NOMO-1 treated with DMSO at 0.1 percent for 48 hours (cell line): ENCODE data around the gene MRPL21.
A peak's percentile ranks its signal among the peaks of the same experiment; 100 is the strongest.
"Not testable (repeated sequence)": the region's sequence is repeated elsewhere in the genome, so short reads cannot be mapped to it uniquely, and the experiment has no call there.

Experiments
- DNase-seq: peaks from one replicate; lab custom pipeline; 2025; ENCODE audit not compliant: unreplicated experiment; lab: John Stamatoyannopoulos, UW

MRPL21 gene

DNA sequence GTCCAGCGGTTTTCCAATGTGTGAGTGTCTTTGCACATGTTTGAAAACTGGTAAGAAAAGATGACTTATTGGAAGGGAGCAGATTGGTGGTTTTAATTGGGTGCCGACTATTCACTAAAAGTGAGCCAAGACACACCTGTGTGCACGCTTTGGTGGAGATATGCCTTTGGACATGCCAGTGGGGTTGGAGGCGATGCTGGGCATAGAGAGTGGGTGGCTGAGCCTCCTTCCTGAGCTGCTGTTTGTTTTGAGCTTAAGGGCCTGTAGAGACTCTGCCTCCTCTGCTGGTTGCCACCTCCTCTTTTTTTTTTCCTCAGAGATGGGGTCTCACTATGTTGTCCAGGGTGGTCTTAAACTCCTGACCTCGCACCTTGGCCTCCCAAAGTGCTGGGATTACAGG is 9.6 kb upstream of the MRPL21 start:
- no peak for DNase-seq

GRCh38 chr11:68912254-68912653 is 8.6 kb upstream of the MRPL21 start:
- DNase-seq, result no peak

- DNase-seq, result no peak
These were observed 8.1 kb upstream of the MRPL21 start for GRCh38 chr11:68911731-68912130.

DNA sequence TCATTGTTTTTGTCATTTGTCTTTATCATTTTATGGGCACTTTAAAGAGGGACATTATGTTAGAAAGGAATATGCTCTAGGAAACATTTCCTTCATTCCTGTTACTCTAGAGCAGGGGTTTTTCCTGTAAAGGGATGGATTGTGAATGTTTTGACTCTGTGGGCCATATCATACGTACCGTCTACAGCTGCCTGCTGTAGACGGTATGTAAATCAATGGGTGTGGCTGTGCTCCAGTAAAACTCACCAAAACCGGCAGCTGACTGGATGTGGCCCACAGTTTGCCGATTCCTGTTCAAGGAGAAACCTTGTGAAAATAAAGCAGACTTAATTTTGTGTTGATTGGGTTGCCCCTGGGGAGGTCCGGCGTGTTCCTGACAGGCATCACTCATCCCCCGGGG is 7.3 kb upstream of the MRPL21 start:
- DNase-seq, result no peak

GRCh38 chr11:68908273-68908672 is 4.6 kb upstream of the MRPL21 start:
- no peak for DNase-seq

- no peak for DNase-seq
These were observed 2.1 kb upstream of the MRPL21 start for GRCh38 chr11:68905421-68906360.

GRCh38 chr11:68904248-68904847 is 716 bp upstream of the MRPL21 start:
- DNase-seq, result peak; percentile 4

DNA sequence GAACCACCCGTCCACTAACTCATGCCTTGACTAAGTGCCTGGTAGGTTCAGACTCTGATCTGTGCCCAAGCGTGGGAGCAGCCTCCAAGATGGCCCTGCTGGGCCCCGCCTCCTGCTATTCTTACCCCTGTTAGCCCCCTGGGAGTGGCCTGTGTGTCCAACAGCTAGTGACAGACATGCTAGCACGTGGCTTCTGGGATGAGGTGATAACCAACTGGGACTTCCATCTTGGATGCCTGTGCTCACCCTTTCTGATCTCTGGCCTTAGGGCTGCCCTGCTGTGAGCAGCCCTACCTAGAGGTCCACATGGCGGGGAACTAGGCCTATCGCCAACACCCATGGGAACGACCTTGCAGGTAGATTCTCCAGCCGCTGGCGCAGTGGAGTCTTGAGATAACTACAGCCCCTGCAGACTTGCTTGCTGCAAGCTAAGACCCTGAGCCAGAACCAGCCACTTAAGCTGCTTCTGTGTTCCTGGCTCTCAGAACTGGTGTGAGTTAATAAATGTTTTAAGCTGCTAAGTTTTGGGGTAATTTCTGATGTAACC is 2.7 kb downstream of the MRPL21 start:
- DNase-seq, result no peak

- no peak for DNase-seq
These were observed 6.2 kb downstream of the MRPL21 start for GRCh38 chr11:68897441-68897840.

DNA sequence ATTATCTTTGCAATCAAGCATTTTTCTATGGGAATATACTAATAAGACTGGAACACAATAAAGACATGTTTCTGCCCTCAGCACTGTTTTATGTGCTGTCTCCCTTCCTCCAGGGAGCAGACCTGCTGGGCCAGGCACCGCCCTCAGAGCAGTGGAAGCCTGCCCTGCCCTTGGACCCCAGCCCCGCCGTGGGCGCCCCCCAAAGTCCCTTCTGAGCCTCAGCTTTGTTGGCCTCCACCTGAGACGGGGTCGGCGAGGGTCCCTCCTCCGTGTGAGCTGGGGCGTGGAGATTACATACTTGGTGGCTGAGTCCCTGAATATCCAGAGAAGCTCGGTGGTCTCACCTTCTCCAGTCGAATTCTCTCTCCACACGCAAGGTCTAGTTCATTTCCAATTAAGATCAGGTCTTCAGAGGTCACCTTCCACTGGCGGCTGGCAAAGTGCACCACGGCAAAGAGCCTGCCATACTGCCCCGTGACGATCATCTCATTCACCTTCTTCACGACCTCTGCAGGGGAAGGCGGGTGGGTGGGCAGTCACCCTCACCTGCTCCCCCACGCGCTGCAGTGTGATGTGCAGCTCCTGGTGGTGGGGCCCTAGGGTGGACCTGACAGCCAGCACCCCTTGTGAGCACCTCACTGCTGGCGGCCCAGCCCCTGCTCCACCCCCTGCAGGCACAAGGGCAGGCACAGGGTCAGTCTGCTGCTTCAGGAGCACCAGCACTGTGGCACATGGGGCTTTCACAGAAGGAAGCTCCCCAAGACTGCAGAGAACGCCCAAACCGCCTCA is 7.3 kb downstream of the MRPL21 start:
- no peak for DNase-seq

DNA sequence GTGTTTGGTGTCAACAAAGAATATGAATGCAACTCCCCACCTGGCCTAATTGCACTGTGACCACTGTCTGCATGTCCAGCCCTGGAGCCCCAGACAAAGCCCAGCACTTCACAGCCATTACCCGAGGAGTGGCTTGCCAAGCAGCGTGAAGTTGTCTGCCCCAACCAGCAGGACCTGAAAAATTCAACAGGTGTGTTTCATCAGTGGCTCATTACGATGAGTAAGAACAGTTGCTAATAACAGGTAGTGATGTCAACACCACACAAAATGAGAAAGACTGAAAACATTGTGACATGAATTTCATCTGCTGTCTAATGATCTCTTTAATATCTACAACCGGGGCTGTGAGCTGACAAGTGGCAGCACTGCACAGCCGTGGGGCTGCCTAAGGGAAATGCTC is 10.3 kb downstream of the MRPL21 start:
- no peak for DNase-seq

DNA sequence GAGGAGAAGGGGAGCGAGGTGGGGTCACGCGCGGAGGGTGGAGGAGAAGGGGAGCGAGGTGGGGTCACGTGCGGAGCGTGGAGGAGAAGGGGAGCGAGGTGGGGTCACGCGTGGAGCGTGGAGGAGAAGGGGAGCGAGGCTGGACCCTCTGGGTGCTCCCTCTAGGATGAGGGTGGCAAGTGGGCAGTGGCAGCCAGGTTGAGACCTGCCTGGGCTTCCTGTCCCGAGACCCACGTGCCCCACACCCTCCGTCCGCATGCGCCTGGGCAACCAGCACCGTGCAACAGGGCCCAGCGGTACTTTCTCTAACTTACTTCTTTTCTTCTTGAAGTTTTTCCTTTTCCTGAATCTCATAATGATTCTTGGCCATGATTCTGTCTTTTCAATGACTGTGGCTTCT is 11.1 kb downstream of the MRPL21 start:
- no peak for DNase-seq

DNA sequence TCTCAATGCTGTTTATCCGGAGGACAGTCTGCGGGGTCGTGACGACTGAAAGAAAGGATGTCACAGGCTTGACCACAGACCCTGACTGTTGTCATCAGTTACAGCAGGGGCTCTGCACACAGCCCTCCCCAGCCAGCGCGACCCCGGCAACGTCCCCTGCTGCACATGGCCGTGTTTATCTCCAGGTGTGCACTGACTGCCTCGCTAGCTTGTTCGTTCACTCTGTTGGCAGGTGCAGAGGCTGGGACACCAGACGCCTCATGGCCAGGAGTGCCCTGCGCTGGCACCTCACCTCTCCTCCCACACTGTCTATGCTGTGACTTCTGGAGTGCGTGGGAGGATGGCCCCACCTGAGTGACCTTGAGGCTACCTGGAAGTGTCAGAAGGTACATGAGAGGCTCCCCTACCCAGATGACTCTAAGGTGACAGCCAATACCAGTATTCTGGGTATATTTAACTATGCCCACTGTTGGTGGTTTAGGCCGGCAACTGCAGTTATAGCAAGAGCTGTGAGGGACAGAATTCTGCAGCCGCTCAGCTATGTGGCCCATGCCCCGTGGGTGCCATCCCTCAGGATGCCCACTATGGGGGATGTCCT is 12.2 kb downstream of the MRPL21 start:
- no peak for DNase-seq

DNA sequence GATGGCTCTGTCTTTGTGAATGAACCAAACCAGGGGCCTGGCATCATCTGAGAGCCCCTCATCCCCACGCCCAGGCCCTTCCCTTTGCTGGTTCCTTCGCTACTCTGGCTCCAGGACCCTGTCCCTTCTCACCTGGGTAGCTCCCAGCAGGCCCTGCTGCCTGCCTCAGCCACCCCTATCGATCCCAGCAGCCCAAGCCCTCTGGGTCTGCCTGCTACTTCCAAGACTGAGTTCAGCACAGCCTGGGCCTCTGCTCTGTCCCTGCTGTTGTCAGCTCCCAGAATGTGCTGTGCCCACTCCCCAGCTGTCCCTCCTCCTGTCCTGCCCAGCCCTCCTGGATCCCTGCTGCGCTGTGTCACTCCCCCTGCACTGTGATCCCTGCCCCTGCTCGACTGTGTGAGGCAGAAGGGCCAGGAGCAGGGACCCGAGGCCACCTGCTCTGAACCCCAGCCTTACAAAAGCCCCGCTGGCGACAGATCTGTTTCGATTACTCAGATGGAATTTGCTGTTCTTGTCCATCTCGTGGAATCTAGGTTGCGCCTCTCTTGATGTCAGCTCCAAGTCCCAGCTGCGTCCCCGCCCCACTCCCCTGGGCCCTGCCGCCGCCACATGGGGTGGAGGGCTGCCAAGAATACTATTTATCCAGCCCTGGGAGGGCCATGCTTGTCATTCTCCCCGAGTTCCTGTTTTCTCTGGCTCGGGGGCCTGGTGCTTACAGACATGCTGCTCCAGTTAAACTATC is 13.0 kb downstream of the MRPL21 start:
- DNase-seq, result no peak

DNA sequence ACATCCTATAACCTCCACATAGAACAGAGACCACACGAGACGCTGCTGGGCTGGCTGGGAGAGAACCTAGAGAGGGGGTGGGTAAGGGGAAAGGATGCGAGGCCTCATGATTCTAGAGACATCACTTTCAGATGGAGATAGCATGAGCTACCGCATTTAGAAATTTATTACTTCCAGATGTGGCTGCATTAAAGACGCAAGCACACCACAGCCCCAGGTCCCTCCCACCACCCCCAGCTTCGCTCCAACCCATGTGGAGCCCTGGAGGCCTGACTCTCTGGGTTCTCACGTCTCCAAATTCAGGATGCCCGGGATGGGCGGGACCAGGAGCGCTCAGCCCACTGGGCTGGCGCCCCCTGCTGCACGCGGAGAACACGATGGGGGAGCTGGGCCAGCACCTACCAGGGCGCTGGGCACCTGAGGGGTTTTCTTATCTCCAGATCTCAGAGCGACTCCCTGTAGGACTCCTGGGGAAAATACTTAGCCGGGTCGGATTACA is 13.6 kb downstream of the MRPL21 start:
- DNase-seq, result no peak

GRCh38 chr11:68884827-68885226 is 18.8 kb downstream of the MRPL21 start:
- not testable (repeated sequence) for DNase-seq

DNA sequence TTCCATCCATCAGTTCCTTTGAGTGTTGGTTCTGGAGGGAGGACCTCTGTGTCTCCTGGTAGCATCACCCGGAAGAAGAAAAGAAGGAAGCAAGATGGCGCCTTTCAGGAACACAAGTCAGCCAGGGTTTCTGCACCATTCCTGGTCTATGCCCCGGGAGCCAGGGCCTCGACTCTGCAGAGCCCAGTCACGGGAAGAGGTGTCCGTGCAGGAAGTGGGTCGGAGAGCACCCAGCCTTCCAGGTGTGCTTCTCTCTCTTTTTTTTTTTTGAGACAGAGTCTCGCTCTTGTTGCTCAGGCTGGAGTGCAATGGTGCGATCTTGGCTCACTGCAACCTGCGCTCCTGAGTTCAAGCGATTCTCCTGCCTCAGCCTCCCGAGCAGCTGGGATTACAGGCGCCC is 21.2 kb downstream of the MRPL21 start:
- DNase-seq, result no peak

DNA sequence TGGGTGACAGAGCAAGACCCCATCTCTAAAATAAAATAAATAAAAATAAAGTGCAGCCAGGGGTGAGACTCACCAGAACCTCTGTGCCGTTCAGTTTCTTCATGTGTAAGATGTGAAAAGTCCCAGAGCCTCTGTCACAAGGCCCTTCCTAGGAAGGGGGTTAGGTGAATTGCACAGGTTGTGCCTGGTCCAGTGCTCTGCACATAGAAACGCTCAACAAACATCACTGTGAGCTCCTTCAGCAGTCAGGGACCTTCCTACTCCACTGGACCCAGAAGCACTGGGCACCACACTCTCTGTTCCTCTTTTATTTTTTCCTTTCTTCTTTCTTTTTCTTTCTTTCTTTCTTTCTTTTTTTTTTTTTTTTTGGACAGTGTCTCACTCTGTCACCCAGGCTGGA is 22.3 kb downstream of the MRPL21 start:
- DNase-seq, result no peak

DNA sequence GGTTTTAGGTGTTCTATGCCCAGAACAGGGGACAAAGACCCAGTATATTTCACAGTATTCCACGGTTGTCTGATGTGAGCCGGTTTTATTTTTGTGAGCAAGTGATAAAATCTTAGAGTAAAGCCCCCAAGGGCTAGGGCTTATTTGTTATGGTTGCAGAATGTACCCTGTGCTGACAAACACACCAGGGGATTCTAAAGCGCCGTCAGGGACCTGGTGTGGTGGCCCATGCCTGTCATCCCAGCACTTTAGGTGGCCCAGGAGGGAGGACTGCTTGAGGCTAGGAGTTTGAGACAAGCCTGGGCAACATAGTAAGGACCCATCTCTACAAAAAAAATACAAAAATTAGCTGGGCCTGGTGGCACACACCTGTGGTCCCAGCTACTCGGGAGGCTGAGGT is 22.8 kb downstream of the MRPL21 start:
- no peak for DNase-seq

DNA sequence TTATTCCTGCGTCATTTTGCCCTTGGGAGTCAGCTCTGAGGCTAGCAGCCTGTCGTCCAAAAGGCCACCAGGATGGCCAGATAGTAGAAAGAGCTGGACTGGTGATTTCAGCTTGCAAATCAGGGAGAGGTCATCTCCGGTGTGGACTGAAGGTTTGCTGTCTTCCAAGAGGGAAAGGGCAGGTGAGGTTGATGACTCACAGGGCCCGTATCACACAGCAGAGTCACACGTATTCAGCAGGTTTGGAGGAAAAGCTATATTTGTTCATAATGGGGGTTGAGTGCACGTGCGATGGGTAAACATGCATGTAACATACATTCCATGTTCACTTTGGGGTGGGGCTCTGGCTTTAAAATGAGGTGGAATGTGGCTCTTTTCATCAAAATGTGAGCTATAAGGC is 25.6 kb downstream of the MRPL21 start:
- no peak for DNase-seq
